Aorta (tissue), 5 donors: ENCODE measurements around the gene EPB41. TPM values are rescaled to one million over a fixed set of nuclear protein-coding genes. Genes with fewer than 3 reads are reported as not detected.
A peak's percentile ranks its signal among the peaks of the same experiment; 100 is the strongest.

ENCODE experiments used
- ATAC-seq: fragments of 200-7000 bp; cut with Tn5 transposase; one replicate; pipeline ENCODE4 v1.9.1; 2022; ENCODE audit warnings: moderate library complexity; ENCODE audit not compliant: low FRiP score
- DNase-seq, 2 donors: peaks; one replicate each; pipeline ENCODE4 v3.0.0-alpha.2; 2020
- H3K27ac ChIP-seq, 2 donors: one replicate each; pipeline ENCODE4 v1.5.1; 2013; ENCODE audit warnings: low read length in 2 of 2, mild to moderate bottlenecking in 2 of 2, moderate library complexity in 2 of 2, control low read depth in 1 of 2, inconsistent platforms in 1 of 2, low read depth in 1 of 2
- H3K27me3 ChIP-seq, 2 donors: one replicate each; pipeline ENCODE4 v1.6.1; 2013; ENCODE audit warnings: control low read depth in 1 of 2, low read length in 1 of 2, mild to moderate bottlenecking in 1 of 2, moderate library complexity in 1 of 2; ENCODE audit not compliant: insufficient read depth in 2 of 2, control insufficient read depth in 1 of 2
- H3K36me3 ChIP-seq, 2 donors: one replicate each; pipeline ENCODE4 v1.6.1; 2013; ENCODE audit warnings: control low read depth in 1 of 2, low read length in 1 of 2, mild to moderate bottlenecking in 1 of 2; ENCODE audit not compliant: insufficient read depth in 2 of 2, control insufficient read depth in 1 of 2
- H3K4me1 ChIP-seq, 2 donors: one replicate each; pipeline ENCODE4 v1.6.1; 2013; ENCODE audit warnings: low read length in 2 of 2, control low read depth in 1 of 2, mild to moderate bottlenecking in 1 of 2, moderate library complexity in 1 of 2; ENCODE audit not compliant: insufficient read depth in 2 of 2, control insufficient read depth in 1 of 2
- H3K4me3 ChIP-seq, 2 donors: one replicate each; pipeline ENCODE4 v1.5.1; 2013; ENCODE audit warnings: low read length in 2 of 2, control low read depth in 1 of 2, mild to moderate bottlenecking in 1 of 2
- H3K9me3 ChIP-seq: one replicate; pipeline ENCODE4 v1.6.1; 2013; ENCODE audit warnings: mild to moderate bottlenecking, low read length; ENCODE audit not compliant: control insufficient read depth
- WGBS, 2 donors: extraction: QIAGEN DNeasy Blood & Tissue Kit; methylation state at CpG; one replicate each; pipeline ENCODE4 v1.1.7; 2013; 5-methylcytosine and 5-hydroxymethylcytosine counted together
- intact Hi-C, 2 donors: fragments of 100-400 bp; cut with DNase I; formaldehyde crosslinking; loops; one replicate each; pipeline versions ENCODE4 v1.14.2 to v1.15.0; 2022
- polyA plus RNA-seq, 2 donors: library from polyadenylated mRNA; stranded (reverse); fragments of 200-250 nt; gene quantifications; one replicate each; pipeline ENCODE4 v1.2.3, GENCODE V29; 2013
- total RNA-seq, 2 donors: library from RNA; stranded (reverse); fragmentation: NEBNext Ultra II Directional; extraction: Animal tissue kit (Norgen Biotek cat#: 25700); gene quantifications; one replicate each; pipeline ENCODE4 v1.2.1, GENCODE V29; 2021
- donor health status: healthy with polysubstance abuse.
- donor health status: Bipolar disorder and iron deficiency.
- donor health status: DM: no; HTN: no; CAD: no.
- donor health status: DM: no; HTN: no; CAD: no.
- donor health status: DM: yes; HTN: yes; CAD: no.

The EPB41 gene
- total and polyA plus RNA-seq, 4 donors, result 3.4 to 35.2 (median 14.6) TPM

GRCh38 chr1:28877132-28877781 is 37.1 kb upstream of the EPB41 start:
- no peaks in the 10 kb centered on the region for H3K4me1 ChIP-seq
- H3K9me3 ChIP-seq, result no peaks in the 10 kb centered on the region
- no peaks in the 10 kb centered on the region for H3K27me3 ChIP-seq
- intact Hi-C loops, result loop anchor here (1.0 to 10.0 kb wide), 4 partner anchors 92 to 512 kb away; partner anchors contain the start of genes PHACTR4 (in 1 of the 2), RNU11 (in 1 of the 2) and TAF12 (in 1 of the 2)
- no peak overlapping the region for H3K27ac ChIP-seq
- WGBS, 2 donors, result 20 to 21% methylated on average over 18 of the region's 18 CpGs
- H3K36me3 ChIP-seq, result no peaks in the 10 kb centered on the region
- DNase-seq (peak; percentile 76 to 89), ATAC-seq (peak; percentile 87)
- H3K4me3 ChIP-seq, result no peak overlapping the region

GRCh38 chr1:28878796-28879195 is 35.6 kb upstream of the EPB41 start:
- no peaks in the 10 kb centered on the region for H3K9me3 ChIP-seq
- H3K4me3 ChIP-seq, result no peak overlapping the region
- WGBS, 2 donors, result 84 to 89% methylated on average over 4 of the region's 4 CpGs
- no peak for ATAC-seq
- no peaks in the 10 kb centered on the region for H3K27me3 ChIP-seq
- H3K36me3 ChIP-seq, result no peaks in the 10 kb centered on the region
- intact Hi-C loops, result loop anchor here (2.0 to 10.0 kb wide), 4 partner anchors 94 to 514 kb away; partner anchors contain the start of genes PHACTR4 (in 1 of the 2), RNU11 (in 1 of the 2) and TAF12 (in 1 of the 2)
- DNase-seq, result no peak
- no peaks in the 10 kb centered on the region for H3K4me1 ChIP-seq
- no peak overlapping the region for H3K27ac ChIP-seq

- Histone ChIP-seq H3K9me3 (no peaks in the 10 kb centered on the region), H3K27ac (no peak overlapping the region), H3K4me1 (peaks cover 0 to 2% of the 10 kb centered on the region in 2 donors), H3K36me3 (no peaks in the 10 kb centered on the region), H3K4me3 (no peak overlapping the region), H3K27me3 (no peaks in the 10 kb centered on the region)
- intact Hi-C loops, result loop anchor here (1.0 to 10.0 kb wide), 5 partner anchors 151 to 367 kb away; no protein-coding TSS in a partner anchor
- WGBS, 2 donors, result 29 to 32% methylated on average over 13 of the region's 13 CpGs
- ATAC-seq (peak; percentile 84), DNase-seq (peak; percentile 89 to 95)
Measured at GRCh38 chr1:28882009-28882628, 32.2 kb upstream of the EPB41 start.

- Histone ChIP-seq H3K27me3 (no peaks in the 10 kb centered on the region), H3K4me1 (peaks cover 0 to 2% of the 10 kb centered on the region in 2 donors), H3K4me3 (no peak overlapping the region), H3K27ac (no peak overlapping the region), H3K36me3 (no peaks in the 10 kb centered on the region), H3K9me3 (no peaks in the 10 kb centered on the region)
- DNase-seq, result no peak
- no peak for ATAC-seq
- 92 to 97% methylated on average over 1 of the region's 1 CpG for WGBS, 2 donors
- intact Hi-C loops, result loop anchor here in 1 of 2 donors (2.0 to 10.0 kb wide), 3 partner anchors 150 to 368 kb away; no protein-coding TSS in a partner anchor
Measured at GRCh38 chr1:28883242-28883616, 31.1 kb upstream of the EPB41 start.

- Histone ChIP-seq H3K9me3 (no peaks in the 10 kb centered on the region), H3K4me3 (no peak overlapping the region), H3K36me3 (no peaks in the 10 kb centered on the region), H3K4me1 (peaks cover 0 to 2% of the 10 kb centered on the region in 2 donors), H3K27me3 (no peaks in the 10 kb centered on the region), H3K27ac (no peak overlapping the region)
- intact Hi-C loops, result loop anchor here (5.0 to 10.0 kb wide), 2 partner anchors 237 to 371 kb away; partner anchors contain the start of gene TMEM200B (in 1 of the 2)
- WGBS, 2 donors, result 82 to 83% methylated on average over 7 of the region's 7 CpGs
- no peak for DNase-seq
- no peak for ATAC-seq
Measured at GRCh38 chr1:28885472-28885877, 28.9 kb upstream of the EPB41 start.

- no peak overlapping the region for H3K4me3 ChIP-seq
- 60 to 64% methylated on average over 17 of the region's 17 CpGs for WGBS, 2 donors
- DNase-seq (no peak), ATAC-seq (no peak)
- no peaks in the 10 kb centered on the region for H3K9me3 ChIP-seq
- H3K4me1 ChIP-seq, result peaks cover 0 to 2% of the 10 kb centered on the region in 2 donors
- no peaks in the 10 kb centered on the region for H3K36me3 ChIP-seq
- no peaks in the 10 kb centered on the region for H3K27me3 ChIP-seq
- H3K27ac ChIP-seq, result no peak overlapping the region
- intact Hi-C loops, result loop anchor here (2.0 to 10.0 kb wide), 3 partner anchors 29 to 371 kb away; partner anchors contain the start of genes EPB41 (in 1 of the 2) and TMEM200B (in 1 of the 2)
Measured at GRCh38 chr1:28885977-28886730, 28.2 kb upstream of the EPB41 start.

- intact Hi-C loops, result loop anchor here (2.0 to 10.0 kb wide), 3 partner anchors 28 to 372 kb away; partner anchors contain the start of genes EPB41 (in 1 of the 2) and TMEM200B (in 1 of the 2)
- ATAC-seq, result peak; percentile 89
- H3K4me3 ChIP-seq, result peak overlapping the region; percentile 88 to 93
- H3K27ac ChIP-seq, result no peak overlapping the region
- 1 to 2% methylated on average over 41 to 43 of the region's 43 CpGs for WGBS, 2 donors
- H3K27me3 ChIP-seq, result no peaks in the 10 kb centered on the region
- H3K9me3 ChIP-seq, result no peaks in the 10 kb centered on the region
- no peaks in the 10 kb centered on the region for H3K36me3 ChIP-seq
- peaks cover 0 to 2% of the 10 kb centered on the region in 2 donors for H3K4me1 ChIP-seq
- peak; percentile 89 to 94 for DNase-seq
Measured at GRCh38 chr1:28886731-28887418, 27.5 kb upstream of the EPB41 start.

GRCh38 chr1:28887419-28887834 is 26.9 kb upstream of the EPB41 start:
- intact Hi-C loops, result loop anchor here (2.0 to 10.0 kb wide), 3 partner anchors 27 to 373 kb away; partner anchors contain the start of genes EPB41 (in 1 of the 2) and TMEM200B (in 1 of the 2)
- Histone ChIP-seq H3K27me3 (no peaks in the 10 kb centered on the region), H3K27ac (no peak overlapping the region), H3K36me3 (no peaks in the 10 kb centered on the region), H3K9me3 (no peaks in the 10 kb centered on the region), H3K4me3 (peak overlapping the region; percentile 88 to 93), H3K4me1 (peaks cover 0 to 2% of the 10 kb centered on the region in 2 donors)
- 0% methylated on average over 12 to 41 of the region's 41 CpGs for WGBS, 2 donors
- peak; percentile 40 for ATAC-seq
- peak in 1 of 2 donors; percentile 60 for DNase-seq
